DOHH2 (cell line): ENCODE results near the gene GCN1.

ENCODE experiments used
- H3F3A ChIP-seq: fragments of 200-600 bp; sonication (generic), shearing (Covaris generic); 2 replicates; pipeline ENCODE4 v1.6.0; 2016; ENCODE audit warnings: antibody characterized with exemption, mild to moderate bottlenecking; ENCODE audit not compliant: control insufficient read depth, insufficient read depth
- H3K27ac ChIP-seq: fragments of 200-600 bp; sonication (generic); 2 replicates; pipeline ENCODE4 v1.5.1; 2014; ENCODE audit warnings: low read depth, mild to moderate bottlenecking, low read length, moderate library complexity
- H3K27me3 ChIP-seq: fragments of 200-600 bp; sonication (generic); 2 replicates; pipeline ENCODE4 v1.6.1; 2014; ENCODE audit warnings: mild to moderate bottlenecking, low read length, mixed read lengths; ENCODE audit not compliant: control insufficient read depth
- H3K36me3 ChIP-seq: fragments of 200-600 bp; sonication (generic); 2 replicates; pipeline ENCODE4 v1.6.1; 2014; ENCODE audit warnings: mild to moderate bottlenecking, low read length, moderate library complexity, mixed read lengths; ENCODE audit not compliant: control insufficient read depth
- H3K4me1 ChIP-seq: fragments of 200-600 bp; sonication (generic); 2 replicates; pipeline ENCODE4 v1.6.1; 2014; ENCODE audit warnings: mild to moderate bottlenecking, low read length, mixed read lengths; ENCODE audit not compliant: control insufficient read depth
- H3K4me2 ChIP-seq: fragments of 200-600 bp; sonication (generic); 2 replicates; pipeline ENCODE4 v1.6.0; 2014; ENCODE audit warnings: mild to moderate bottlenecking, low read length, moderate library complexity
- H3K4me3 ChIP-seq: fragments of 200-600 bp; sonication (generic); 2 replicates; pipeline ENCODE4 v1.5.1; 2014; ENCODE audit warnings: mild to moderate bottlenecking, low read length, mixed read lengths
- H3K79me2 ChIP-seq: fragments of 200-600 bp; sonication (generic); 2 replicates; pipeline ENCODE4 v1.6.1; 2014; ENCODE audit warnings: mild to moderate bottlenecking, low read length, mixed read lengths; ENCODE audit not compliant: control insufficient read depth
- H3K9me2 ChIP-seq: fragments of 200-600 bp; sonication (generic); replicated peaks from 2 replicates; pipeline ENCODE4 v1.6.1; 2014; ENCODE audit warnings: mild to moderate bottlenecking, low read length, mixed read lengths; ENCODE audit not compliant: control insufficient read depth
- H3K9me3 ChIP-seq: fragments of 200-600 bp; sonication (generic); 2 replicates; pipeline ENCODE4 v1.6.1; 2014; ENCODE audit warnings: antibody characterized with exemption, low read length, mixed read lengths; ENCODE audit not compliant: control insufficient read depth, insufficient read depth
- H4K20me1 ChIP-seq: fragments of 200-600 bp; sonication (generic); 2 replicates; pipeline ENCODE4 v1.6.0; 2014; ENCODE audit warnings: low read depth, mild to moderate bottlenecking, antibody characterized with exemption, low read length, moderate library complexity; ENCODE audit not compliant: control insufficient read depth, insufficient read depth
- EZH2phosphoT487 ChIP-seq: fragments of 200-600 bp; sonication (generic); IDR thresholded peaks from 2 replicates; pipeline ENCODE4 v1.6.1; 2017; ENCODE audit warnings: borderline replicate concordance, mild to moderate bottlenecking, antibody characterized with exemption, low read length, moderate library complexity, mixed read lengths
- TF ChIP-seq, protein P1 (sequence below): fragments of 200-600 bp; sonication (generic); IDR thresholded peaks from one replicate; pipeline ENCODE4 v1.5.1; 2014; ENCODE audit warnings: antibody characterized with exemption, mild to moderate bottlenecking, low read depth, low read length; ENCODE audit not compliant: poor library complexity, severe bottlenecking

GCN1 gene

DNA sequence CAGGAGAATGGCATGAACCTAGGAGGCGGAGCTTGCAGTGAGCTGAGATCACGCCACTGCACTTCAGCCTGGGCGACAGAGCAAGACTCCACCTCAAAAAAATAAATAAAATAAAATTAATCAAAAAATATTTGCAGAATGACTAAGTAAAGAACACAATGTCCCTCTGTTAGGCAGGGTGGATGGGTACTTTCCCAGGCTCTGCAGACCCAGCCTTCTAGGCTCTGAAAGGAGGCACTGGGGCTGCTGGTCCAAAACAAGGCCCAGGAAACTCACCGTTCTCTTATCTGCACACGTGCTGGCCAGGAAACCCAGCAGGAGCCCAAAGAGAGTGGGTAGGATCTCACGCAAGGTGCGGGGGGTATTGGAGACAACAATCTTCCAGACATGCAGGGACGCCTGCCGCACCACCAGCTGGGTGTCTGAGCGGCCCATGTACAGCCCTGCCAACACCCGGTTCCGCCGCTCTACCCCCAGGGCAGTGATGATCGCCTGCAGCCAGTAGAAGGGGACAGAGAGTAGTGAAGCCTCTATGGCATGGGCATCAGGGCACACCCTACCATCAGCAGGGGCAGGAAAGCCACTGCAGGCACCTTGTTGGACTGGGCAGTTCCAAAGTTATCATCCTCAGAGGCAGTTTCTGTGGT is 52.2 kb downstream of the GCN1 start:
- H3K9me3 ChIP-seq, result no peaks in the 10 kb centered on the region
- H3K4me2 ChIP-seq, result no peak overlapping the region
- TF ChIP-seq EZH2phosphoT487, result no peak
- TF ChIP-seq, protein P1, sequence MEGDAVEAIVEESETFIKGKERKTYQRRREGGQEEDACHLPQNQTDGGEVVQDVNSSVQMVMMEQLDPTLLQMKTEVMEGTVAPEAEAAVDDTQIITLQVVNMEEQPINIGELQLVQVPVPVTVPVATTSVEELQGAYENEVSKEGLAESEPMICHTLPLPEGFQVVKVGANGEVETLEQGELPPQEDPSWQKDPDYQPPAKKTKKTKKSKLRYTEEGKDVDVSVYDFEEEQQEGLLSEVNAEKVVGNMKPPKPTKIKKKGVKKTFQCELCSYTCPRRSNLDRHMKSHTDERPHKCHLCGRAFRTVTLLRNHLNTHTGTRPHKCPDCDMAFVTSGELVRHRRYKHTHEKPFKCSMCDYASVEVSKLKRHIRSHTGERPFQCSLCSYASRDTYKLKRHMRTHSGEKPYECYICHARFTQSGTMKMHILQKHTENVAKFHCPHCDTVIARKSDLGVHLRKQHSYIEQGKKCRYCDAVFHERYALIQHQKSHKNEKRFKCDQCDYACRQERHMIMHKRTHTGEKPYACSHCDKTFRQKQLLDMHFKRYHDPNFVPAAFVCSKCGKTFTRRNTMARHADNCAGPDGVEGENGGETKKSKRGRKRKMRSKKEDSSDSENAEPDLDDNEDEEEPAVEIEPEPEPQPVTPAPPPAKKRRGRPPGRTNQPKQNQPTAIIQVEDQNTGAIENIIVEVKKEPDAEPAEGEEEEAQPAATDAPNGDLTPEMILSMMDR, result no peak
- H3F3A ChIP-seq, result no peaks in the 10 kb centered on the region
- H3K4me3 ChIP-seq, result no peak overlapping the region
- H3K9me2 ChIP-seq, result no peaks in the 10 kb centered on the region
- no peaks in the 10 kb centered on the region for H4K20me1 ChIP-seq
- peaks cover 88% of the 10 kb centered on the region for H3K36me3 ChIP-seq
- no peak overlapping the region for H3K27ac ChIP-seq
- H3K27me3 ChIP-seq, result no peaks in the 10 kb centered on the region
- H3K4me1 ChIP-seq, result no peaks in the 10 kb centered on the region
- no peaks in the 10 kb centered on the region for H3K79me2 ChIP-seq

- Histone ChIP-seq H3K9me3 (no peaks in the 10 kb centered on the region), H3K79me2 (no peaks in the 10 kb centered on the region), H3K27me3 (no peaks in the 10 kb centered on the region), H3K9me2 (no peaks in the 10 kb centered on the region), H3F3A (no peaks in the 10 kb centered on the region), H3K4me3 (no peak overlapping the region), H3K36me3 (peaks cover 88% of the 10 kb centered on the region), H3K4me1 (no peaks in the 10 kb centered on the region), H4K20me1 (no peaks in the 10 kb centered on the region), H3K27ac (no peak overlapping the region), H3K4me2 (no peak overlapping the region)
- TF ChIP-seq, protein P1, result no peak
- TF ChIP-seq EZH2phosphoT487, result no peak
Measured at GRCh38 chr12:120141336-120141735, 53.2 kb downstream of the GCN1 start.

DNA sequence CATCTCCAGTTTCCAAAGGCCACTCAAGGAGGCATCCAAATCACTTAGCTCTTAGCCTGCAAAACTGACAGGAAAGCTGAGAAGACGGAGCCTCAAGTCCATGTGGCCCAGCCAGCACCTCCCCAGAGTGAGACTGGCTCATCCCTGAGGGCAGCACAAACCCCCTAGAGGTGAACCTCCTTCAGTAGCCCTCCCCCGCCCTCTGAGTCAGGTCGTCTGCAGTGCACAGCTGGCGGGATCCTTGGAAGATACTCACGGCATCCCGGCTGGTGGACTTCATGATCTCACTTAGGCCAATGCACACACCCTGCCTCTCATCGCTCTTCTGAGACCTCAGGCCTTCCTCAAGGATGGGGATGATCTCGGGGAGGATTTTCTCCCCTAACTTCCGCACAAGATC is 53.9 kb downstream of the GCN1 start:
- Histone ChIP-seq H3F3A (no peaks in the 10 kb centered on the region), H3K9me3 (no peaks in the 10 kb centered on the region), H4K20me1 (no peaks in the 10 kb centered on the region), H3K27ac (no peak overlapping the region), H3K27me3 (no peaks in the 10 kb centered on the region), H3K4me3 (no peak overlapping the region), H3K36me3 (peaks cover 93% of the 10 kb centered on the region), H3K4me1 (no peaks in the 10 kb centered on the region), H3K79me2 (no peaks in the 10 kb centered on the region), H3K4me2 (no peak overlapping the region), H3K9me2 (no peaks in the 10 kb centered on the region)
- TF ChIP-seq, protein P1, result no peak
- no peak for TF ChIP-seq EZH2phosphoT487
